Inflammatory macrophage treated with lipopolysaccharide for 1 hour (primary cell): Measurements from ENCODE around the gene GDF2.

Experiments used
- DNase-seq, 2 donors: peaks; one replicate each; pipeline ENCODE4 v3.0.0-alpha.2; 2020 to 2022

Gene GDF2

DNA sequence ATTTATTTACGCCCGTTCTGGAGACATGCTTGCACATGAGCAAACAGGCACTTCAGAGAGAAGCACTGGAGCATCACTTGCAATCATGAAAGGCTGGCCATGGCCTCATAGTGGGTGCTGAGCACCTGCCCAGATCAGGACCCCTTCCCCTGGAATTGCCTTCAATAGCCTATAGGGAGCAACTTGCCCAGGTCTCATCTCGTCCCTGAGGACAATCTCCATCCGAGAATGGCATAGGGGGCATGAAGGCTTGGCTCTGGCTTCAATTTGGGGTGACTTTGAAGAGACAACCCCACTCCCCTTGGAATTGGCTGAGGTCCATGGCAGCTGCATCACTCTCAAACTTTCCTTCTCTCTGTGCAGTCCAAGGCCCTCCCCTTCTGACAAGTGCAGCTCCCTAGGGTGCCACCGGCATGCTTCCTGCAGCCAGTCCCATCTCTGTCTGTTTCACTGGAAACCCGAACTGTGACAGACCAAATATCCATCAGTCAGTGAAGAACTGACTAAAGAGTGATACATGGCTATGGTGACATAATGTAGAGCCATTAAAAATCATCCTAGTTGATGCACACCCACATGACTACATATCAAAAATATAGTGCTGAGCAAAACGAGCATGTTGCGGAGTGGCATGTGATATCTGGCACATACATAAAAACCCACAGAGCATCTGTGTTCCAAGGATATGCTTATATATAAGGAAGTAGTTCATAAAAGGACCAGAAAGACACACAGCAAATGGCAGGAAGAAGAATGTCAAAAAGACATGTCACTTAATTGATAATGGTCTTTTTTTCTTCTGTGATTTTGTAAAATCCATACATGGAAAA, 12.4 kb downstream of the GDF2 start:
- DNase-seq = no peak

DNA sequence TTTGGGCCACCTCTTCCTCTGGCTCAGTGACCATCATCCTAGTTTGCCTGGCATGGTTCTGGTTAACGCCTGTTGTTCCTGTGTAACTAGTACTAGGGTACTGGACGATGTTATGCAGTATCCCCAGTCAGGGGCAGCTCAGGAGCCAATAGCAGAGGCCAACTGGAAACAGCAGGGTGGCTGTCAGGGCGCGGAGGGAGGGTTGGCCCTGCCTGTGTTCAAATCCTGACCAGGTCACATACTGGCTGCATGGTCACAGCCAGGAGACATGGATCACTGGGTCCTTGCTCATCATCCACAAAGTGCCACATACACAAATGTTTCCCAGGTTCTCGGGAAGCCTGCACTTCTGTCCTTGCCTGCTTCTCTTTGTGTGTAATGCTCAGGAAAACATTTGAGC, 13.7 kb downstream of the GDF2 start:
- DNase-seq = no peak

DNA sequence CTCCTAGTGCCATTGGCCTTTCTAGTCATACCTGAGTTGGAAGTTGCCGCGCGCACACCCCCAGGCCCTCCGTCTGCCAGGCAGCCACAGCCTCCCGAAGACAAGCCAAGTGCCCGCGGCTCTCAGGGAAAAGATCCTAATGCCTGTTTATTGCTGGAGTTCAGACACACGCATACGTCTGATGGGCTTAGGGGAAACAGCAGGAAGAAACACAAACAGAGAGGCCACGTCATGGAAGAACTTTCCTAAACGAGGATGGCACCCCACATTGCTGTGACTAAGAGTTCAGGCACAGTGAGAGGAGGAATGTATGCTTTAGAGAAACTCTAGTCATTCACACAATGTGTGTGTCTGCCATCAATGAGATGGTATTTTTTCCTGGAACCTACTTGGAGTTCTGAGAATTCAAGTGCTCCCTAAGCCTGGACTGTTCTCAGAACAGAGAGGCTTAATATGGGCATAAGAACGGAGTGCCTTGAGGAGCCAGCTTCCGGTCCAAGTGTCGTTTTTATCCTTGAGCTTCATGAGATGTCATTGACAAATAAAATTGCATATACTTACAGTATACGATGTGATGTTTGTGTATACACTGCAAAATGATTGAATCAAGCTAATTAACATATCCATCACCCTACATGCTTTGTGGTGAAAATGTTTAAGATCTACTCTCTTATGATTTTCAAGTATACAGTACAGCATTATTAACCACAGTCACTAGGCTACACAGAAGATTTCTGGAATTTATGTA, 14.3 kb downstream of the GDF2 start:
- DNase-seq = no peak

DNA sequence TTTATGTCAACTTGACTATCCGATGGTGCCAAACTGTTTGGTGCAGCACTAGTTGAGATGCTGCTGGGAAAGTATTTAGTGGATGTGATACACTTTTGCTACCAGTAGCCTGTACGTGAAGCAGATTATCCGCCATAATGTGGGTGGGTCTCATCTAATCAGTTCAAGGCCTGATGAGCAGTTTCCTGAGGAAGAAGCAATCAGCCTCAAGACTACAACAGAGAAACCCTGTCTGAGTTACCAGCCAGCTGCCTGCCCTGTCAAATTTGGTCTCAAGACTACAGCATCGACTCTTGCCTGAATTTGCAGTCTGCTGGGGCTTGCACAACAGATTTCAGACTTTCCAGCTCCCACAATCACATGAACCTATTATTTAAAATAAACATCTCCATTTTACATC, 15.1 kb downstream of the GDF2 start:
- no peak for DNase-seq

DNA sequence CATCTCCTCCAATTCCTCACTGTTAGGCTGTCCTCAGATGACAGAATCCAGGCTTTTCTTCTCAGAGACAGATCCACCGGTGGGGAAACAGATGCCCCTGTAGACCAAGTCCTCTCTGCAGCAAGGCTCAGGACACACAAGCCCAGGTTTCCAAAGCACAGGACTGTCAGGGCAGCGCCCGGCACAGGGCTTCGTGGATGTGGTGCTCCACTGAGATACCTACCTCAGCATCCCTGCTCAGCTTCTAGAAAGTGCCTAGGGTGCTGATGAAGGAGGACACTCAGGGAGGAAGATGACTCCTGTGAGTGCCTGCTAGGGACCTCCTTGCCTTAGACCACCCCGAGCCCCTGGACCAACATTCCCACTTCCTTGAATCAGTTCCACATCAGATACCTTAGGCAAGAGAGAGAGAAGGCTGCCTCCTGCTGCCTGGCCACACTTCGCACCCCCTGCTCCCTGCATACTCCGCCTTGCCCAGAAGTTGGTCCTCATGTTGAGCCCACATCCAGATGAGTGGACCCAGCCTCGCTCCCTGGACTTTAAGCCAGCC, 17.0 kb downstream of the GDF2 start:
- no peak for DNase-seq

DNA sequence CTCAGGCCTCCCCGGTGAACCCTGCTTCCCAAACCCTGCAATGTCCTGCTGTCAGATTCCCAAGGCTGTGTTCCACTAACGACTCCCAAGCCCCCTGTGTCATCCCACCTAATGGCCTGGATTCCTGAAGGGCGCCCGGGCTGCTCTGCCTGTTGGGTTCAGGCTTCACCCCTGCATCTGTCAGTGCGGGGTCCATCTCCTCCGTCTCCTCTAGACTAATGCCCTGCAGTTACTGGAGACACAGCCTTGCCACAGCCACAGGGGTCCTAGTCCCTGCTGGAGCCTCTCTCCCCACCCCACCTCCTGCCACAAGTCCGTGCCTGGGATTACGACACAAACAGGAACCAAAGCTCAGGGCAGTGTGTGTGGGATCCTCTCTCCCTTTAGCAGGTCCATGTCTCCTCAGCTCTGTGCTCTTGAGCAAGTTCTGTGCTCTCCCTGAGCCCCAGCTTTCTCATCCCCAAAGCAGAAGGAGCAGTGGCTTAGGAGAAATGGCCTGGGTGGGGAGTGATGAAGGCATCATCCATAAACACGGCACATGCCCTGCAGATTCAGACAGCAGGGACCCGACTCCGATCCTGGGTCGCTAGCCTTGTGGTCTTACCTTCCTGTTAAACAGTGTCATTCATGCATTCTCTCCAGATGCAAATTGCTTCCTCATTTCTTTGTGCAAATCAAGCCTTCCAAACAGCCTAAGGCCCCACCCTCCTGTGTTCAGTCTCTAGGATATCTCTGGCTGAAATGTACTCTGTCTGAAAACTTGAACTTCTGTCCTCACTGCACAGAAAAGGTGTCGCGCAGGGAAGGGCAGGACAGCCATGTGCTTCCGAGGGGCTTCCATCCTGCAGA, 17.7 kb downstream of the GDF2 start:
- DNase-seq = peak; percentile 5 to 21

DNA sequence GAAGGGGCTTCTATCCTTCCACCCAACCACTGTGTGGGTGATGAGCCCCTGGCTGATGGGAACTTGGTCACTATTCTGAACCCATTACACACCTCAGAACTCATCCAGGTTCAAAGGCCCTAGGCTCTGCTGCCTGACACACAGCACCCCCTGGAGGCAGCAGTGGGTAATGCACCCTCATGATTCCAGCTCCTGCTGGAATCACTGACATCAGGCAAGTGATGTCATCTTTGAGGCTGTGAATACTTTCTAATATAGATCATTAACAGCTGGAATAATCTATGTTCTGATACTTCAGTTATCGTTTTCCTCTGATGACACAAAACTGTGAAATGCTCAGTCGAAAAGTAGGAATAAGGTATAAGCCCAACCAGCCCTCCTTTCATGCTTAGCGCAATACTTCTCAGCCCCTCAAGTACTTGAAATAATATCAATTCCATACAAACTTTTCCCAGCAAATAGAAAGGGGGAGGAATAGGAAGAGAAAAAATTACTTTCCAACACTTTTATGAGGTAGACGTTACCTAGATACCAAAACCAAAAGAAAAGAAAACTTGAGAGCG, 18.4 kb downstream of the GDF2 start:
- peak; percentile 12 to 76 for DNase-seq

DNA sequence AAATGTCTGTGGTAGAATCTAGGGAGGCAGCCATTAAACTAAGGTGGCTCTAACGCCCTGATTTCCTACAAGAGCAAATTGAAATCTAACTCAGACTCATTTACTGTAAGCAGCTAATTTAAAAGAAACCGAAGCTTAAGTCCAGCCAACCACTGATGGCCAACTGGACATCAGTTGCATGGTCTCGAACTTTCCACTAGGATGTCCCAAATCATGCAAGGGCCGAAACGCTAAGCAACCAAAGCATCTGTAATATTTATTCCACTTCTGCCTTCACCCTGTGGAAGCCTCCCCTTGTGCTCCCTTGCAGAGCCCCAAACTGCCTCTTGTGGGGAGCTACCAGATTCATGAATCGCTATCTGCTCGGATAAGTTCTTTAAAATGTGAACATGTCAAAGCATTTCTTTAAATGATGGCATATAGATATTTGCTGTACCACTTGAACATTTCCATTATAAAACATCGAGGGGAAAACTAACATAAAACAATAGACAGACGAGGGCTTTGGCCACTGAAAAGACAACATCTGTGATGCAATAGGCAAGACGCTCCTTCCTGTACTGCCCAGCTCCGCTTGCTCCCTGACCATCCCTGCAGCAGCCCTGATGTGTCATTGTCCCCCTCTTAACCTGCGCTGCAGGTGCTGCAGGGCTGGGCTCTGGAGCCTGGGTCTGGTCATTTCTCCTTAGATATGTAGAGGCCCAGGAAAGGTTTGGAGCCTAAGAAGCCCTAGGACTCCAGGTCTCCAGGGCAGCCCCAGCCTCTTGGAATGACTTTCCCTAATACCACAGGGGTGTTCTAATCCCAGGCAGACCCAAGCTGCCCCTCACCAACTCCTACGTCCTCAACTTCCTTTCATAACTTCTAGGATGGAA, 23.0 kb downstream of the GDF2 start:
- no peak for DNase-seq

DNA sequence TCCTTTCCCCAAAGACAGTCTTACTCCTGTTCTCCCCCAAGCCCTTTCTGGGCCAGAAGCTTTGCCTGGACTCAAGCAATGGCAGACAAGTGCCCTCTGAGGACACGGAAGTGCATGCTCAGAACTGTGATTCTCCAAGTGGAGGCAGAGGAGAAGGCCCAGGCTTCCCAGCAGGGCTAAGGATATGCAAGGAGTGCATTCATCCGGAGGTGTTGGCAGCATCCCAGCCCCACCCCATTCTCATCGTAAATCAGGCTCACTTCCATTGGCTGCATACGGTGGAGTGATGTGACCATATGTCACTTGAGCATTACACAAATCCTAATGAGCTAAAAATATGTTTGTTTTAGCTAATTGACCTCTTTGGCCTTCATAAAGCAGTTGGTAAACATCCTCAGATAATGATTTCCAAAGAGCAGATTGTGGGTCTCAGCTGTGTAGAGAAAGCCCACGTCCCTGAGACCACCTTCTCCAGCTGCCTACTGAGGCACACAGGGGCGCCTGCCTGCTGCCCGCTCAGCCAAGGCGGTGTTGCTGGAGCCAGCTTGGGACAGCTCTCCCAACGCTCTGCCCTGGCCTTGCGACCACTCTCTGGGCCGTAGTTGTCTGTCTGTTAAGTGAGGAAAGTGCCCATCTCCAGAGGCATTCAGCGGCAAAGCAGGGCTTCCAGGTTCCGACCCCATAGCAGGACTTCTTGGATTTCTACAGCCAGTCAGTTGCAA, 24.5 kb downstream of the GDF2 start:
- no peak for DNase-seq

DNA sequence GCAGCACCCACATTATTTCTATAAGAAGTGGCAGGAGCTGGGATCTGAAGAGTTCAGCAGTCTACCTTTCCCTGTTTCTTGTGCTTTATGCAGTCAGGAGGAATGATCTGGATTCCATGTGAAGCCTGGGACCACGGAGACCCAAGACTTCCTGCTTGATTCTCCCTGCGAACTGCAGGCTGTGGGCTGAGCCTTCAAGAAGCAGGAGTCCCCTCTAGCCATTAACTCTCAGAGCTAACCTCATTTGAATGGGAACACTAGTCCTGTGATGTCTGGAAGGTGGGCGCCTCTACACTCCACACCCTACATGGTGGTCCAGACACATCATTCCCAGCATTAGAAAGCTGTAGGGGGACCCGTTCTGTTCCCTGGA, 25.0 kb downstream of the GDF2 start:
- DNase-seq = no peak

DNA sequence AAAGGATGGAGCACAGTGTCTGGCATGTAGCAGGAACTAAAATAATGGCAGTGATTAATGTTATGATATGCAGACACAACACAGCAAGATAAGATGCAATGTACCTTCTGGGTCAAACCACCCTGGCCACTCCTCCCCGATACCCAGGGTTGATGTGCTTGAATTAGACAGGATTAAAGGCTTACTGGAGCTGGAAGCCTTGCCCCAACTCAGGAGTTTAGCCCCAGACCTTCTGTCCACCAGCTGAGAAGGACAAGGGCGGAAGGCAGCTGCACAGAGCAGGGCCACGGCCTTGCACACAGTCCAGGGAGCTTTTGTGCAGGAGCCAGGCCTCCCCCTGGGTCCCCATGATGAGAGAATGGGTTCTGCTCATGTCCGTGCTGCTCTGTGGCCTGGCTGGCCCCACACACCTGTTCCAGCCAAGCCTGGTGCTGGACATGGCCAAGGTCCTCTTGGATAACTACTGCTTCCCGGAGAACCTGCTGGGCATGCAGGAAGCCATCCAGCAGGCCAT, 25.9 kb downstream of the GDF2 start, which contains the start of gene RBP3:
Gene RBP3, plus strand, starts transcription at position 226 of the 514 bp plus-strand sequence. Its CDS starts 122 bp downstream, at position 348.
- no peak for DNase-seq

DNA sequence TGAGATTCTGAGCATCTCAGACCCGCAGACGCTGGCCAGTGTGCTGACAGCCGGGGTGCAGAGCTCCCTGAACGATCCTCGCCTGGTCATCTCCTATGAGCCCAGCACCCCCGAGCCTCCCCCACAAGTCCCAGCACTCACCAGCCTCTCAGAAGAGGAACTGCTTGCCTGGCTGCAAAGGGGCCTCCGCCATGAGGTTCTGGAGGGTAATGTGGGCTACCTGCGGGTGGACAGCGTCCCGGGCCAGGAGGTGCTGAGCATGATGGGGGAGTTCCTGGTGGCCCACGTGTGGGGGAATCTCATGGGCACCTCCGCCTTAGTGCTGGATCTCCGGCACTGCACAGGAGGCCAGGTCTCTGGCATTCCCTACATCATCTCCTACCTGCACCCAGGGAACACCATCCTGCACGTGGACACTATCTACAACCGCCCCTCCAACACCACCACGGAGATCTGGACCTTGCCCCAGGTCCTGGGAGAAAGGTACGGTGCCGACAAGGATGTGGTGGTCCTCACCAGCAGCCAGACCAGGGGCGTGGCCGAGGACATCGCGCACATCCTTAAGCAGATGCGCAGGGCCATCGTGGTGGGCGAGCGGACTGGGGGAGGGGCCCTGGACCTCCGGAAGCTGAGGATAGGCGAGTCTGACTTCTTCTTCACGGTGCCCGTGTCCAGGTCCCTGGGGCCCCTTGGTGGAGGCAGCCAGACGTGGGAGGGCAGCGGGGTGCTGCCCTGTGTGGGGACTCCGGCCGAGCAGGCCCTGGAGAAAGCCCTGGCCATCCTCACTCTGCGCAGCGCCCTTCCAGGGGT, 26.6 kb downstream of the GDF2 start:
- DNase-seq = no peak

DNA sequence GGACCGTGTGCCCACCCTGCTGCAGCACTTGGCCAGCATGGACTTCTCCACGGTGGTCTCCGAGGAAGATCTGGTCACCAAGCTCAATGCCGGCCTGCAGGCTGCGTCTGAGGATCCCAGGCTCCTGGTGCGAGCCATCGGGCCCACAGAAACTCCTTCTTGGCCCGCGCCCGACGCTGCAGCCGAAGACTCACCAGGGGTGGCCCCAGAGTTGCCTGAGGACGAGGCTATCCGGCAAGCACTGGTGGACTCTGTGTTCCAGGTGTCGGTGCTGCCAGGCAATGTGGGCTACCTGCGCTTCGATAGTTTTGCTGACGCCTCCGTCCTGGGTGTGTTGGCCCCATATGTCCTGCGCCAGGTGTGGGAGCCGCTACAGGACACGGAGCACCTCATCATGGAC, 27.3 kb downstream of the GDF2 start:
- DNase-seq = no peak

DNA sequence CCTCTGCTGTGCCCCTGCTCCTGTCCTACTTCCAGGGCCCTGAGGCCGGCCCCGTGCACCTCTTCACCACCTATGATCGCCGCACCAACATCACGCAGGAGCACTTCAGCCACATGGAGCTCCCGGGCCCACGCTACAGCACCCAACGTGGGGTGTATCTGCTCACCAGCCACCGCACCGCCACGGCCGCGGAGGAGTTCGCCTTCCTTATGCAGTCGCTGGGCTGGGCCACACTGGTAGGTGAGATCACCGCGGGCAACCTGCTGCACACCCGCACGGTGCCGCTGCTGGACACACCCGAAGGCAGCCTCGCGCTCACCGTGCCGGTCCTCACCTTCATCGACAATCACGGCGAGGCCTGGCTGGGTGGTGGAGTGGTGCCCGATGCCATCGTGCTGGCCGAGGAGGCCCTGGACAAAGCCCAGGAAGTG, 27.7 kb downstream of the GDF2 start:
- DNase-seq = no peak

DNA sequence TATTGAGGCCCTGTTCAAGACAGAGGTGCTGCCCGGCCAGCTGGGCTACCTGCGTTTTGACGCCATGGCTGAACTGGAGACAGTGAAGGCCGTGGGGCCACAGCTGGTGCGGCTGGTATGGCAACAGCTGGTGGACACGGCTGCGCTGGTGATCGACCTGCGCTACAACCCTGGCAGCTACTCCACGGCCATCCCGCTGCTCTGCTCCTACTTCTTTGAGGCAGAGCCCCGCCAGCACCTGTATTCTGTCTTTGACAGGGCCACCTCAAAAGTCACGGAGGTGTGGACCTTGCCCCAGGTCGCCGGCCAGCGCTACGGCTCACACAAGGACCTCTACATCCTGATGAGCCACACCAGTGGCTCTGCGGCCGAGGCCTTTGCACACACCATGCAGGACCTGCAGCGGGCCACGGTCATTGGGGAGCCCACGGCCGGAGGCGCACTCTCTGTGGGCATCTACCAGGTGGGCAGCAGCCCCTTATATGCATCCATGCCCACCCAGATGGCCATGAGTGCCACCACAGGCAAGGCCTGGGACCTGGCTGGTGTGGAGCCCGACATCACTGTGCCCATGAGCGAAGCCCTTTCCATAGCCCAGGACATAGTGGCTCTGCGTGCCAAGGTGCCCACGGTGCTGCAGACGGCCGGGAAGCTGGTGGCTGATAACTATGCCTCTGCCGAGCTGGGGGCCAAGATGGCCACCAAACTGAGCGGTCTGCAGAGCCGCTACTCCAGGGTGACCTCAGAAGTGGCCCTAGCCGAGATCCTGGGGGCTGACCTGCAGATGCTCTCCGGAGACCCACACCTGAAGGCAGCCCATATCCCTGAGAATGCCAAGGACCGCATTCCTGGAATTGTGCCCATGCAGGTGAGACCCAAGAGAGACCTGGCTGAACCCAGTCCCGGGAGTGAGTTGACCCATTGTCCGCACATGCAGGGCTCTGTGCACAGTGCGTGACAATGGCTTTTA, 28.7 kb downstream of the GDF2 start:
- no peak for DNase-seq

DNA sequence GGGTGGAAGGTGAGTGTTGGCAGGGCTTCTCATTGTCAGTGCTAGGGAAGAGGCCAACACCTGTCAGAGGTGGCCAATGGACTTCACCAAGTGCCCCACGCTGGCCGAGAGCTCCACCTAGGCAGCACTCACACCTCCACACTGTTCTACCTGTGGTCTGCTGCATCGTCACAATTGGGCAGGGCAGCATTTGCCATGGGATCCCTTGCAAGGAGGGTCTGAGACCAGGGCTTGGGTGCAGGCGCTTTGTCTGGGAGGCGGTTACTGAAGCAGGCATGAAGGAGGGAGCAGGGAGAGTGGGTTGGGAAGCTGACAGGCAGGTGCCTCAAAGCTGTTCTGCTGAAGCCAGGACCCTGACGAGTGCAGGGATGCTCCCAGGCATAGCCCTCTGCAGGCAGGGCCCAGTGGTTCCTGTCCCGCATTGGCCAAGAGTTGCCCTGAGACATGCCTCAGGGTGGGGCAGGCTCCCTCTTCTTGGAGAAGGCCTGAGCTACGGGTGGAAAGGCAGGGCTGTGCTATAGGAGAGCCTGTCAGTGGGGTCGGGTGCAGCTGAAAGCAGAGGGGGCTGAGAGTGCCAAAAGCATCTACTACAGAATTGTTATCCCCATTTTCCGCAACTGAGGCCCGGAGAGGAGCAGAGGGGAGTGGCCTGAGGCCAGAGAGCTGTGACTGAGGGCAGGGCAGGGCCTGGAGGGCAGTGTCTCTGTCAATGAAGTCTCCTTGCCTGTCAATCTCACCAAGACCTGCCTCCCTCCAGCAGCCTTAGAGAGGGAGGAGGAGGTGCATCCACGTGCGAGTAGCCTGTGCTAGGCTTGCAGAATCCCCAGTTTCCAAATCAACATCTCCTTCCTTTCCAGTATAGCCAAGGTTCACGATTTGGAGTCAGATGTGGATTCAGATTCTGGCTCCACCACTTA, 29.9 kb downstream of the GDF2 start:
- no peak for DNase-seq

DNA sequence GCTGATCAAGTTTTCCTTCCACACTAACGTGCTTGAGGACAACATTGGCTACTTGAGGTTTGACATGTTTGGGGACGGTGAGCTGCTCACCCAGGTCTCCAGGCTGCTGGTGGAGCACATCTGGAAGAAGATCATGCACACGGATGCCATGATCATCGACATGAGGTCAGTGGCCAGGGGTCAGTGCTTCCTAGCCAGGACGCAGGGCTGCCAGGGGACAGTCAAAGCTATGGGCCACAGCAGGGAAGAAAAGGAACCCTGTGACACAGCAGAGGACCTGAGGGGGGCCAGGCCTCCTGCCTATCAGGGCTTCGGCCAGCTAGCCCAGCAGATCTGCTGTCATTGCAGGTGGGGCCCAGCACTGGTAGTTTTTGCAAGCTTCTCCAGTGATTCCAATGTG, 31.1 kb downstream of the GDF2 start:
- no peak for DNase-seq
